DMS153 treated with DMSO at 0.1 percent for 48 hours (cell line): ENCODE data around the gene CRB2.
"Not testable (repeated sequence)": the region's sequence is repeated elsewhere in the genome, so short reads cannot be mapped to it uniquely, and the experiment has no call there.

Experiments
- DNase-seq: peaks from one replicate; lab custom pipeline; 2025; ENCODE audit not compliant: unreplicated experiment; lab: John Stamatoyannopoulos, UW

The CRB2 gene

DNA sequence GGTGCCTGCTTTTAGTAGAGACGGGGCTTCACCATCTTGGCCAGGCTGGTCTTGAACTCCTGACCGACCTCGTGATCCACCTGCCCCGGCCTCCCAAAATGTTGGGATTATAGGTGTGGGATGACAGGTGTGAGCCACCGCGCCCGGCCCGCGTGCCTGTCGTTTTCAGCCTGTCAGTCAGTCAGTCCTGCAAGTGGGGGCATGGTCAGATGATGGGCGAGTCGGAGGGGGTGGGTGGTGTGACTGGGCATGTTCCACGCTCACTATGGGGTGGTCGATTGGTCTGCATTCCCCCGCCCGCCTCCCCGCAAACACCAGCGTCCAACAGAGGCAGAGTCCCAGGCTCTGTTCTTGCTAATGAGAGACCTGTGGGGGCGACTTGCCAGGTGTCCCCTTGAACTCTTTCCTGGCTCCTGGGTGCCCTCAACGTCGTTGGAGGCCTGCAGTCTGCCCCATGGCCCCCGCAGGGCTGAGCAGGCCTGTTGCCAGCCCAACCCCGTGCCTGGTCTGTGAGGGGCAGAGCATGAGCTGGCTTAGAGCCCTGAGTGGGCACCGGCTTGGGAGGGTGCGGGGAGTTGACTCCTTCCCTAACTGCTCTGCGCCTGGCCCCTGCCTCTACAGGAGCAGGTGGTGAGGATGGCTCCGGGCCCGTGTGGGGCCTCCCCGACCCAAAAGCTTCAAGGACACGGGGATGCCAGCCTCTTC, 23.1 kb downstream of the CRB2 start:
- no peak for DNase-seq

DNA sequence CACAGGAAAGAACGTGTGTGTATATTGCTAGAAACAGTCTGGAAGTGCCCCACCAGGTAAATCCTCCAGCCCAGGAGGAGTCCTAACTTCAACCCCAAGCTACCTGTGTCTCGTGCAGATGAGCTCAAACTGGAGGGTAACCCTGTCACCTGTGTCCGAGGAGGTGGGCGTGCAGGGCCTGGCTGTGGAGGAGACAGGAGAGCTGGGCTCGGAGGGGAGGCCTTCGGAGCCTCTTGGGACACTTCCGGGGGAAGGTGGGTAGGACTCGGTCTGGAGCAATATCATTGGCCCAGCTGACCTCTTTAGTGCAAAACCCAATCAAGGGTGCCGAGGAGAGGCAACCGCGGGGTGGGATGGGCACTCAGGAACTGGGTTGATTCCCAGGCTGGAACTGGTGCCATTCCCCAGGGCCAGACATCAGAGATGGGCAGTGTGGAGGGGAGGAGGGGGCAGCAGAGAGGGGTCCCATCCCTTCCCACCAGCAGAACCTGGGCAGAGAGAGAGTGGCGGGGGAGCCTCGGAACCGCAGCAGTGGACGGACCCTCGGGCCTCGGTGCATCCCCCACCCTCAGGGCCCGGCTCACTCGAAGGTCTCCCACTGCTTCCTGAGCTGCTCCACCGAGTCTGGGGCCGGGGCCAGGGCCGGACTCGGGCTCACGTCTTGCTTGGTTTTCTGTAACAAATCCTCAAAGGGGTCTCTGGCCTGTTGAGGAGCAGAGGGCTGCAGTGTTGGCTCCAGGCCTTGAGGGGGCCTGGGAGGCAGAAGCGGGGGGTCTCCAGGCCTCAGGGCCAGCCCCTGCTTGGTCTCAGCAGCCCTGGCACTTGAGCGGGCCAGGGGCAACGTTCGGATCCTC, 25.1 kb downstream of the CRB2 start:
- DNase-seq: no peak

DNA sequence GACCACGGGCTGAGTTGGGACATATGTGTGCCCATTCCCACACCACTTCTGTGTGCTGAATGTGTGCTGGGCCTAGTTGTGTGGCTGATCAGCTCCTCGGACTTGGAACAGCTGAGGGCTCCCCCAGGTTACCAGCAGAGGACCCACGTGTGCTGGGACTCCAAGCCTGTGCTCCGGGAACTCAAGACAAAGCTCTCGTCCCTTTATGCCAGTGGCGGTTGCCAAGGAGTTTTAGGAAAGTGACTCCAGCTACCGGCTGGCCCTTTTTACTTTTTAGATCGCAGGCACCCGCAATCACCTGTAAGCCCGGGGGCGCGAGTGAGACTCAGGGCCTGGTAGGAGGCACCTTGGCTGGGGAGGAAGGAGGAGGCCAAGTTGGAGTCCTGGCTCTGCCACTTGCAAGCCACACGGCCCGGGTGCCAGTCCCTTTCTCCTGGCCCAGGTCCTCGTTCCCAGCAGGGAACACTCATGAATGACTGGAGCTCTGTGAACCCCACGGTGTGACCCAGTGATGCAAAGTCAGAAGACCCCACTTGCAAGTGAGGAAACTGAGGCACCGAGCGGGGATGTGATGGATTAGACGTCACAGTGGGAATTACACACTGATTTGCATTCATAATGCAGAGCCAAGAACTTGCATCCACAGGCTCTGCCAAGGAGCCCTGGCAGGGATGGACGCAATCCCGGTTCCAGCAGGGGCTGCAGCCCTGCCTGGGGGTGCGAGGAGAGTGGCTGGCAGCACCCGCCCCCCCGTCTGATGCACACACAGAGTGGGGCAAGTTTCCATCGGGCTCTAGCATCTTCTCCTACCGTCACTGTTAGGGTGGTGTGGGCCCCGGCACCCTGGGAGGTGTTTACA, 26.9 kb downstream of the CRB2 start:
- no peak for DNase-seq

DNA sequence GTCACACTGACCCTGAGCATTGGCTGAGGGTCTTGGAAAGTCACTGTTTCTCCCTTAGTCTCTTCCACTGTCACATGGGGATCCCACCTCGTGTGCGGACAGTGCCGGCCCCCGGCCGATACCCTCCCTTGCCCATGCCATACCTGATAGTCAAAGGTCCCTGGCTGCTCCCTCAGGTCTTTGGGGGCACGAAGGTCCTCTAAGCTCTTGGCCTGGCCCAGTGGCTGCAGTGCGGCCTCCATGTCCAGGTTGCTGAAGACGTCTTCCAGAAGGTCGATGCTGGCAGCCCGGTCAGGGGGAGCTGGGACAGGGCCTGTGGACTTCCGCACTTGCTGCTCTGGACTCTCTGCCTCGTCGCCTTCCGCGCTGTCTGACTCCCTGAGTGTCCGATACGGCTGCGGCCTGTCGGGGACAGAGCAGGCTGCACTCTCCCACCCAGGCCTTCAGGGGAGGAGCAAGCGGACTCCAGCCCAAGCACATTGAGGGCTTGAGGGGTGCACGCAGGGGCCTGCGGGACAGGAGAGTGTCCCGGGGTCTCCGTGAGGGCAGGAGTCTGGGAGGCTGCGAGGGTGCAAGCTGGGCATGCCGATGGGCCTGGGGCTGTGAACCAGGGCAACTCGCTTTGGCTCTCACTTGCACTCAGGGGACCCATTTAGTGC, 27.6 kb downstream of the CRB2 start:
- no peak for DNase-seq

DNA sequence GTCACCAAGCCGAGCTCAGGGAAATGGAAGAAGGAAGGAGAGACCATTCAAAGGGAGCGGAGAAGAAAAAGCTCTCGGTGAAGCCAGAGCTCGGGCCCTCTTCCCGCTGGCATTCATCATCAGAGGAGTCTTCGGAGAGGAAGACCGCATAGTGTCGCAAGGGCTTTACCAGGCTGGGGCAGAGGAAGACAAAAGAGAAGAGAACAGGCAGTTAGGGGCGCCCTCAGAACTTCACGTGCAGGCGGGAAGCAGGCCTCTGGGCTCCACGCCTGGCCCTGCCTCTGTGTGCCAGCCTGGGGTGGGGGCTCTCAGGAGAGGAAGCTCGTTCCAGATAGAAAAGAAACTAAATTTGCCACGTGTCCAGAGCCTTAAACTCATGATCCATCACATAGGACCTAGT, 31.7 kb downstream of the CRB2 start:
- DNase-seq: no peak

DNA sequence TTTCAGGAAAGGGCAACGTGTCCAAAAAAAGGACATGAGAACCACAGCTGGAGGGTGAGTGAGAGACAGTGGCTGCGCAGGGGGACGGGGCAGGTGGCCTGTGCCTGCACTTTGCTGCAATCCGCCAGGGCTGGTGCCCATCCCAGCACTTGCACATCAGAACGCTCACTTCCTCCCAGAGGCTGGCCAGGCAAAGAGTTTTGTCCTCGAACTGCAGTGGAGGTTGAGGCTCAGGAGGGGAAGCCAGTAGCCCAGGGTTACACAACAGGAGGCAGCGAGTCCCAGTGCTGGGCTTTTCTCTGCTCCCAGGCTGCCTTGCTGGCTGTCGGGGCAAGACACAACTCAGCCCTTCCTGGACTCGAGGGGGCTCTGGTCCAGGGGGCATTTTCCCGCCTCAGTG, 33.1 kb downstream of the CRB2 start:
- no peak for DNase-seq

DNA sequence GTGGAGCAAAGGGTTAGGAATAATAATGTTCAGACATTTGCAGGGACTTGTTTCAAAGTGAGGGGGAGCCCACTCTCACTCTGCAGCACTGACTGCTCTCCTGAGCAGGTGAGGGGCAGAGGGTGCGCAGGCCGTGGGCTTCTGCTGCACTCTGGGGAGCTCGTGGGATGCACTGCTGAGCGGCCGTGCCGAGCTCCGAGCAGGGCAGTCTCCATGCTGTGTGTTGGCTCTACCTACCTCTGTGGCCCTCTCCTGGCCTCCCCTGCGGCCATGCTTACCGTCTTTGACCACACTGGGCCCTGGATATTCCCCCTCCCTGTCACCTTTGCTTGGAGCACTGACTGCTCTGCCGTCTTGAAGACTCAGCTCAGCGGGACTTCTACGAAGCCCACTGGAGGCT, 33.7 kb downstream of the CRB2 start:
- no peak for DNase-seq

DNA sequence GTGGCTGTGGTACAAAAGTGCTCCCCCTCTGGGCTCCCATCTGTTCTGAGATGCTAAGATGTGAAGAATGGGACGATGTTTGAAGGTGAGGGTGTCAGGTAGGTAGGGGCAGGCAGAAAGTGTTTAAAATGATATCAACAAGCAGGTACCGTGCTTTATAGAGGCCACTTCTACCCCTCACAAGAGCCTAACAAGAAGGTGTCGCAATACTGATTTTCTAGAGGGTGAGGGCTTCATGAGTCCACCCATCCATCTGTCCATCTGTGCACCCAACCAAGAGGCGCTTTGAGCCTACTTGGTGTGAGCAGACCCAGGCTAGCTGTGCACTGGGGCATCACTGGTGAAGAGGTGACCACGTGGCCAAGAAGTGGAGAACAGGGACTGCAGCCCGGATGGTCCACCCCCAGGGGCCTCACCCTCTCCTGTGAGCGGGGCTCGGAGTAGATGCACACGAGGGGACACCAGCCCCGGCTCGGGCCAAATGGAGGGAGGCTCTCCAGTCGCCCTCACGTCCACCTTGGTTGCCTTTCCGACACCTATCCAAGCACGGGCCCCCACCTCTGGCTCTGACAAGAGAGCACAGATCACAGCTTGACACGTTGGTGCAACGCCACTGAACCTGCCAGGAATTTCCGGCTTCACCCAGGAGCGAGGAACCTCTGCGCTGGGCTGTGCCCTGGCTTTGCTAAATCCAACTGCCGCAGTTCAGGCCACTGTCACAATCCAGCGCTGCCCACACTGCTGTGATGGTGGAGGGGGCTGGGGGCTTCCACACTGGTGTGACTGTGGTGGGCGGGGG, 34.5 kb downstream of the CRB2 start:
- no peak for DNase-seq

DNA sequence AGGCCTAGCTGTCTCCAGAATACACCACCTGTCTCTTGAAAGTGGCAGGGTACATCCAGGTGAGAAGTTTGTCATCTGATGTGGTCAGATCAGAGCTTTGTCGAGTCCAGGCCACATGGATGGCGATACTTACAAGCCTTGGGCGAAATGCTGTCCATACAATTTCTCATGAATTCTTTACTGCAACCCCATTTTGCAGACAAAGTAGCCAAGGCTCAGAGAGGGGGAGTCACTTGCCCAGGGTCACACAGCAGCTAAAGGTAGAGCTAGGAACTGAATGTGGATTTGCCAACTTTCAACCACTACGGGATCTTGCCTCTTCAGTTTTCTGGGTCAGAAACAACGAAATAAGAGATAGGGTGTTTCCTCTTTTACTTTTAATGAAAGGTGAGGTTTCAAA, 35.2 kb downstream of the CRB2 start:
- DNase-seq: no peak

DNA sequence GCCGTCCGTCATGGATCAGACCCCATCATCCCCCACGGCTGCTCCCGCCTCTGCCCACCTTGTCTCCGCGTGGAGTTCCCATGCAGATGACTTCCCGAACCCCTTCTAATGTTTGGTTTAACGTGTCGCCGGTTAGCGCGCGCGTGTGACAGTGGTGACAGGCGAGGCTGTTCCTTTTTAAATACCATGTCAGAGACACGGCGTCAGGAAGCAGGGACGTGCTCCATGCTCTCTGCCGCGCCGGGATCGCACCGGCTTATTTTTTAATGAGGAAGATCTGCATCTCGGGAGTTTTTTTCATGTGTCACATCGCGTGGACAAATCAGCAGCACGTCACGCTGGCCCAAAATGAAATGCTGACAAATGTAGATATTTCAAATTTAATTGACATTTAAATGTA, 35.9 kb downstream of the CRB2 start:
- DNase-seq: no peak

DNA sequence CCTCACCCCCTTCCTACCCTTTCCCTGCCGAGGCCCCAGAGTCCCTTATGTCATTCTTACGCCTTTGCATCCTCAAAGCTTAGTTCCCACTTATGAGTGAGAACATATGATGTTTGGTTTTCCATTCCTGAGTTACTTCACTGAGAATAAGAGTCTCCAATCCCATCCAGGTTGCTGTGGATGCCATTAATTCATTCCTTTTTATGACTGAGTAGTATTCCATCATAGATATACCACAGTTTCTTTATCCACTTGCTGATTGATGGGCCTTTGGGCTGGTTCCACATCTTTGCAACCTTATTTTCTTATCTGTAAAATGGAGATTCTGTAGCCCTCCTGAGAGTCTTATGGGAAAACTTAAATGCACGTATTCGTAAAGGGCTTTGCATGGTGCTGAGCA, 36.8 kb downstream of the CRB2 start:
- no peak for DNase-seq

DNA sequence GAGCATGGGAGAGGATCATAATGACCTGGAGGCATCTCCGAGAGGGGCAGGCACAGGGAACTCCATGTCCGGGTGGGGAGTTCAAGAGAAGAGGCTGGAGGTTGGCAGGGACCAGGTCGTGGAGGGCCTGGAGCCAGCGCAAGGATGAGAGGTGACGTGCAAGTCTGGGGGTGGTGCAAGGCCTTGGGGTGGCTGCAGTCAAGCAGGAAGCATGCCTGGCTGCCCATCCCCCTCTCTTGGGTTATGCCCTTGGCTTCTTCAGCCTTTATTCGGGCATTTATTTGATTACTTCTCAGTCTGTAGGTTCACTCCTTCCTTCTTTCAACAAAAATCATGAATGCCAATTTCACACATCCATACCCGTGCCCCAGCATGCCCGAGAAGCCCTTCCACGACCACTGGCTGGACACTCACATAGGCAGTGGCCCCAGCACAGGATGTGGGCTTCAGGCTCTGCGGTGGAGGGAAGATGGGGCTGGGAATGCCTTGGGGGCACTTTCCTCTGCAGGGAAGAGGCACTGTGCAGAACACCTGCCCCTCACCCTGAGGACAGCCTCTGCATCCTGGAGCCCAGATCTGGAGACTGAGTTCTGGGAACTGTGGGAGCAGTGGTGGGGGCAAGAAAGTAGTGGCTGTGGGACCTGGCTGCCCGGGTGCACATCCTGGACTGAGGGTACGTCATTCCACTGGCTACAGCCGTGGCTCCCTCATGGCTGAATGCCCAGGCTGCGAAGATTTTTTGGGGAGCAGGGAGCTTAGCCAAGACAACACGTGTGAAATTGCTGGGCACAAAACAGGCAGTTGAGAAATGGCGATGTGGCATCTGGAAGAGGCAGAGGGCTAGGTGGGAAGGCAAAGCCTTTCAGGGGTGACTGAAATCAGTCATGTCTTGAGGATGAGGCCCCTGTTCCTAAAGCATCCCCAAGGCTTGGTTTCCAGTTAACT, 38.6 kb downstream of the CRB2 start:
- no peak for DNase-seq

DNA sequence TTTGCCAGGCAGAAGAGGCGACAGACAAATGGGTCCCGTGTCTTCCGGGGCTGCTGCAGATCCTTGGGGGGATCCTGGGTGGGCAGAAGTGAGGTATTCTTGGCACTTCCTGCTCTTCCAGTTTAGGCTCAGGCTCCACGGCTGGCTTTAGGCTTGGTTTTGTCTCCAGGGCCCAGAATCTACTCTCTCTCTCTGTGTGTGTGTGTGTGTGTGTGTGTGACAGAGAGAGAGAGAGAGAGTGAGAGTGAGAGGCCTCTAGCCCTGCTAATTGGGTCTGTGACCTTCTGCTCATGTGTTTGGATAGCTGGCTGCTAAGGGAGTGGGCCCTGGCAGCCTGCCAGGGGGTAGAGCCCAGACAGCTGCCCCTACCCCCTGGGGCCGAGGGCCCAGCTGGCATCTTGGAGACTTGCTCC, 39.3 kb downstream of the CRB2 start:
- peak; percentile 74 for DNase-seq

DNA sequence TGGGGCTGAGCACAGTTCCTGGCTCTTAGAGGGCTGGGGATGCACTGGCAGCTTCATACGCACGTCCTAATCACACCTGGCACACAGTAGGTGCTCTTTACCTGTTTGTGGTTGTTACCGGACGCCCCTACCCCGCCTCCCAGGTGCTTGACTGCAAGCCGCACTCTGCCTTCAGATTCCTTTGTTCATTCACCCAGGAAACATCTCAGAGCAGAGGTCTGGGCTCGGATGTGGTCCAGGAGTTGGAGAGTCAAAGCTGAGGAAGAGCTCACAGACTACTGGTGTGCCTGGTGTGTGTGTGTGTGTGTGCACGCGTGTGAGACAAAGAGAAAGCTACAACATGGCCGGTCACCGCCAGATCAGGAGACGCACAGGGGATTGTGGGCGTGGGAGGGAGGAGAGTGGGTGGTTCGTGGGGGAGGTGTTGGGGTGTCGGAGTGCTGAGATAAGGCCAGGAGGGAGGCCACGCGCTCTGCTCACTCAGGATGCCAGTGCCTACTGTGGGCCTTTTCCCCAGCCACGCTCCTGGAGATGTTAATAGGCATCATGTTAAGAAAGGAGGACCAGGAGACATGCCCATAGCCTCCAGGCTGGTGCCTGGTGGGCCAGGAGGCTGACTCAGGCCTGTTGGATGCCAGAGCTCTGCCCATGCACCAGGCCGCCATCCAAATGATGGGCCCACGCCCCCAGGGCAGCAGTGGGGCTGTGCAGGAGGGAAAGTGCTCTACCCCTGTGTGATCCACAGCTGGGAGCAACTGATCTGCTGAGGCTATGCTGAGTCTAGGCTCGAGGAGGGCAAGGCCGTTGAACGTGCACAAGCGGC, 39.9 kb downstream of the CRB2 start:
- DNase-seq: peak; percentile 74

DNA sequence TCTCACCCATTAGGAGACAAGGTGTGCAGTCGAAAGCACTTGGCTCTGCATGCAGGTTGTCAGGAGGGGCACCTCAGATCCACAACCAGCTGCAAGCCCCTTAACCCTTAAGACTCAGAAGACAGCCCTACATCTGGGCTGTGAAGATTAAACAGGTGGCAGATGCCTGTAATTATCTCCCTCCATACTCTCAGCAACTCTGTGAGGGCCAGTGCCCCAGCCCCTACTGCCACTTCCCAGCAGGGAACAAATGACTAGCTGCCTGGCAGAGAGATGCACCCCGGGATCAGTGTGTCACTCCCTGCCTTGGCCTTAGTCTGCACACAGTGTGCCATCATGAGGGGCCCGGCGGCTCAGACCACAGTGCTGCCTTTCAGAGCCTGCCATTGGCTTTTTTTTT, 42.0 kb downstream of the CRB2 start:
- DNase-seq: no peak

DNA sequence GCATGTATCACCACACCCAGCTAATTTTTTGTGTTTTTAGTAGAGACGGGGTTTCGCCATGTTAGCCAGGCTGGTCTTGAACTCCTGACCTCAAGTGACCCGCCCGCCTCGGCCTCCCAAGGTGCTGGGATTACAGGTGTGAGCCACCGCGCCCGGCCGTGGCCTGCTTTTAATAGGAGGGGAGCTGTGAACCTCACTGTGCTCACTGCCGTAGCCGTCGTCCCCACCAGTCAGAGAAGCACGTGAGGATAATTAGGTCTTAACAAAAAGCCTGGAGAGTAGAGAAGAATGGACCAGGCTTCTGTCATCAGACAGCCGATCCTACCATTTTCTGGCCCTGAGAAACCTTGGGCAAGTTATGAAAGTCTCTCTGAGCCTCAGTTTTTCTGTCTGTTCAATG, 42.9 kb downstream of the CRB2 start:
- DNase-seq: not testable (repeated sequence)

DNA sequence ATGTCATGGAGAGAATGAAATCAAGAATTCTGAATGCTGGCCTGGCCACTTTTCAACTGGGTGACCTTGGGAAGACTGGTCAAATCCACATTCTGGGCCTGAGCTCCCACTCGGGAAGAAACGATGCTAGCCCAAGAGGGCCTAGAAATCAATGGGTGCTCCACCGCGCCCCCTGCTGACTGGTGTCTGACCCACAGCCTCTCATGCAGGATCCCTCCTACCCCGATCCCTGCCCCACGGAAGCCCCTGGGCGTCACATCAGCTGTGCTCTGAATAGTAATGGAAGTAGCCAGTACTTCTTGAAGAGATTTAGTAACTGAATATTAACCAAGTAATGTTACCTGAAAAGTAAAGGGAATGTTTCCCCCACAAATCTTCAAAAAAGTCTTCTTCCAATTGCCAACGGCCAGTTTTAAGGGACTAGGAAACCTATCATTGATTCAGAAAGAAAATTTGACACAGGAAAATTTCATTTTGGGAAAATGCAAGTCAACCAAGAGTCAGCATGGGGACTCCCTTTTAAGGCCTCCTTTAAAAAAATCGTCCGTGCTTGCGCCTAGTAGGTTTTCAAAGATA, 43.9 kb downstream of the CRB2 start:
- no peak for DNase-seq

DNA sequence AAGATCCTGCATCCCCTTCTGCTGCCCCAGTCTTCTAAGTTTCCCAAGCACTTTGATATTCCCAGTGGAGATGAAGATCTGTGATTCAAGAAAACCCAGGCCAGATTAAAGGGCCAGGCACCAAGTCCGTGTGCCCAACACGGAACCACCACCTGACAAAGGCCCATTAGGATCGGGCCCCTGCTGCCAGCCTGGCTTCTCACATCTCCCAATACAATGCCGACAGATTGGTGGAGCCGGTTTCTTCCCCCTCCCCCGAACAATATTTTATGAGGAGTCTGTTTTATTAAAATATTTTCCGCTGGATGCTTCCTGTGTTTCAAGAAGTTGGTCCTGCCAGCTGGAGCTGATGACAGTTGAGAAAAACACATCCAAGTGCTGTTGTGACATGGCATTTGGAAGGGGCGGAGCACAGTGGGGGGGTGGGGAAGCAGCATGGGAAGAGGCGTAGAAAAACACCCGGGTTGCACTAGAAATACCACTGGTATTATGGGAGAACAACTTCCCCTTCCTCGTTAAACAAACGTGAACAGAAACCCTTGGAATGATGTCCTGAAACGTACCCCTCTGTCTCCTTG, 45.0 kb downstream of the CRB2 start:
- no peak for DNase-seq
